HFF-Myc (cell line): ENCODE measurements around the gene FRMD7.
"Not testable (repeated sequence)": the region's sequence is repeated elsewhere in the genome, so short reads cannot be mapped to it uniquely, and the experiment has no call there.

Source experiments
- DNase-seq: peaks from one replicate; pipeline ENCODE4 v3.0.0-alpha.2; 2011; ENCODE audit warnings: low read depth; ENCODE audit errors: extremely low read depth
- H3K4me3 ChIP-seq: replicated peaks from 2 replicates; pipeline ENCODE4 v1.5.1; 2011; ENCODE audit warnings: low read depth, mild to moderate bottlenecking, control low read depth, low read length
- CTCF ChIP-seq: IDR thresholded peaks from 2 replicates; pipeline ENCODE4 v1.5.1; 2012; ENCODE audit warnings: mild to moderate bottlenecking, low read depth, low read length, control low read depth; ENCODE audit errors: missing control alignments

Gene FRMD7

DNA sequence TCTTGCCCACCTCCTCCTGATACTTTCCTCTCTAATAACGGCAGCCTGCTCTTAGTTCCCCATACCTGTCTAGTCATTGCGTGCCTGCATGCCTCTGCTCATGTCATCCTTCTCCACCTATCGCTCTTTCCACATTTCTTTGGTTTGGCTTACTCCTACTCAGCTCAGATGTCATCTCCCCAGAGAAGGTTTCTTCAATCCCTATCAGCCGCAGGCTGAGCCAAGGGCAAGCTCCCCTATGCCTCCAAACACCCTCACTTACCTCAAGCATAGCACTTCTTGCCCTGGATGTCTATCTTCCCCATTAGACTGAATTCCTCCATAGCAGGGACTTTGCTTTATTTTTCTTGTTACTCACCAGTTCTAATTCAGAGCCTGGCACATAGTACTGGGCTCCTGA, 26.6 kb downstream of the FRMD7 start:
- no peak for DNase-seq
- no peak for TF ChIP-seq CTCF

DNA sequence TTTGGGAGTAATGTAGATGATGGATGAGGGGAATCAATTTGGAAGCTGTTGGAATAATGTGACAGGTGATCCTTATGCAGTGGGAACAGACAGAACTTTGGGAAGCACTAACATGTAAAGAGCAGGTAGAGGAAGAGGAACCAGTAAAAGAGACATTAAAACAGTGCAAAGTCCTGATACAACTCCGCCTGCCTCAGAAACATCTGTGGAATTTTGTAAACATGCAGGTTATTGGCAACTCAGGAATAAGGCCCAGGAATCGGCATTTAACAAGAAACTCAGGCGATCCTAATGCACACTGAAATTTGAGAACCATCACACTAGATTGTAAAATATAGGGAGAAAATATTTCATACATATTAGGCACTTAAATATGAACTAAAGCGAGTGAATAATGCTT, 29.1 kb downstream of the FRMD7 start:
- not testable (repeated sequence) for DNase-seq, H3K4me3 ChIP-seq

More for the DNA sequence above, 26.6 kb downstream of the FRMD7 start:
- H3K4me3 ChIP-seq: no peak overlapping the region

GRCh38 chrX:132094164-132094563, 33.7 kb downstream of the FRMD7 start:
- DNase-seq: no peak
- no peak for TF ChIP-seq CTCF
- no peak overlapping the region for H3K4me3 ChIP-seq

- no peak for DNase-seq
- no peak overlapping the region for H3K4me3 ChIP-seq
- no peak for TF ChIP-seq CTCF
Observed at GRCh38 chrX:132093239-132093860, 34.5 kb downstream of the FRMD7 start.

- no peak overlapping the region for H3K4me3 ChIP-seq
- TF ChIP-seq CTCF: peak; percentile 69
- DNase-seq: peak; percentile 12
Observed at GRCh38 chrX:132092439-132093065, 35.3 kb downstream of the FRMD7 start.

DNA sequence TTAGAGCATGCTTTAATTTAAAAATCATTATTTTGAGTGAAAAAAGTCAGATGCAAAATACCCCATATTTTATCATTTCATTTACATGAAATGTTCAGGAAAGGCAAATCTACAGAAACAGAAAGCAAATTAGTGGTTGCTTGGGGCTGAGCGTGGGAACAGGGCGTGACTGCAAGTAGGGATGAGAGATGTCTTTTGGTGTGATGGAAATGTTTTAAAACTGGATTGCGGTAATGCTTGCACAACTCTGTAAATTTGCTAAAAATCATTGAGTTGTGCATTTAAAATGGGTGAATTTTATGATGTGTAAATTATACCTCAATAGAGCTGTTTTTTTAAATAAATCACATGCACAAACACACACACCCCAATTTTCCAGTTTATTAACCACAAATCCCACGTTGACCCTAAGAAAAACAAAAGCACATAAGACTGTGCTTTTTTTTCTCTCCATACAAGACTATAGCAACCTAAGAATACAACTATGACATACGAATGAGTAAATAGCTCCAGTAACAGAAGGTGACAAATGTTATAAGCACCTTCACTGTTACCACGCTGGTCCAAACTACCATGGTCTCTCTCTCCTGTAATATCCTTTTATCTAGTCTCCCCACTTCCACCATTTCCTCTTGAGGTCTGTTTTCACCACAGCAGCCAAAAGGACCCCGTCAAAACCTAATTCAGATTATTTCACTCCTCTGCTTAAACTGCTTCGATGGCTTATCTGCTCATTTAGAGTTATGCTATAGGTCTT, 37.2 kb downstream of the FRMD7 start:
- DNase-seq: no peak
- no peak overlapping the region for H3K4me3 ChIP-seq
- no peak for TF ChIP-seq CTCF

DNA sequence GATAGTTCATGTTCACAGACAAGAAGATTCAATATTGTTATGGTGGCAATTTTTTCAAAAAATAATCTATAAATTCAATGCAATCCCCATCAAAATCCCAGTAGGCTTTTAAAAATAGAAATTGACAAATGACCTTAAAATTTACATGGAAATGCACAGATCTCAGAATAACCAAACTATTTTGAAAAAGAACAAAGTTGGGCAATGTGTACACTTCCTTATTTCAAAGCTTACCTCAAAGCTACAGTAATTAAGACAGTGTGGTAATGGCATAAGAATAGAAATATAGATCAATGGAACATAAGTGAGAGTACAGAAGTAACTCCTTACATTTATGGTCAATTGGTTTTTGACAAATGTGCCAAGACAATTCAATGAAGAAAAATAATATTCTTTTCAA, 39.0 kb downstream of the FRMD7 start:
- no peak for DNase-seq
- no peak for TF ChIP-seq CTCF
- H3K4me3 ChIP-seq: no peak overlapping the region
